Endothelial cell (in vitro differentiated cells): Measurements from ENCODE around the gene BANP. TPM values are rescaled to one million over a fixed set of nuclear protein-coding genes. Genes with fewer than 3 reads are reported as not detected.

Source experiments
- DNase-seq: peaks from one replicate; pipeline ENCODE4 v3.0.0; 2021; ENCODE audit warnings: low spot score
- H3K27ac Mint-ChIP-seq: one replicate; pipeline ENCODE4 v1.8.0; 2021; ENCODE audit warnings: mixed read lengths, inconsistent platforms; ENCODE audit not compliant: unreplicated experiment
- H3K27me3 Mint-ChIP-seq: one replicate; pipeline ENCODE4 v1.8.0; 2021; ENCODE audit warnings: mild to moderate bottlenecking, moderate library complexity, mixed read lengths, inconsistent platforms; ENCODE audit not compliant: unreplicated experiment
- H3K36me3 Mint-ChIP-seq: one replicate; pipeline ENCODE4 v1.8.0; 2021; ENCODE audit warnings: mild to moderate bottlenecking, low read depth, mixed read lengths, inconsistent platforms; ENCODE audit not compliant: unreplicated experiment
- H3K4me1 Mint-ChIP-seq: one replicate; pipeline ENCODE4 v1.8.0; 2021; ENCODE audit warnings: mild to moderate bottlenecking, mixed read lengths, inconsistent platforms; ENCODE audit not compliant: unreplicated experiment
- H3K4me3 Mint-ChIP-seq: one replicate; pipeline ENCODE4 v1.8.0; 2021; ENCODE audit warnings: mild to moderate bottlenecking, mixed read lengths, inconsistent platforms; ENCODE audit not compliant: unreplicated experiment
- H3K9me3 Mint-ChIP-seq: one replicate; pipeline ENCODE4 v1.8.0; 2021; ENCODE audit warnings: mixed read lengths, inconsistent platforms; ENCODE audit not compliant: unreplicated experiment
- CTCF ChIP-seq: fragments of 200-600 bp; sonication (generic); IDR thresholded peaks from one replicate; pipeline ENCODE4 v1.5.0; 2021; ENCODE audit warnings: antibody characterized with exemption; ENCODE audit not compliant: unreplicated experiment
- total RNA-seq: library from RNA; stranded (reverse); fragmentation: NEBNext Ultra II Directional; extraction: Animal tissue kit (Norgen Biotek cat#: 25700); gene quantifications from one replicate; pipeline ENCODE4 v1.2.1, GENCODE V29; 2021; ENCODE audit not compliant: unreplicated experiment

Gene BANP
- total RNA-seq, 1 donor from 2014 or later: 33.3 TPM

DNA sequence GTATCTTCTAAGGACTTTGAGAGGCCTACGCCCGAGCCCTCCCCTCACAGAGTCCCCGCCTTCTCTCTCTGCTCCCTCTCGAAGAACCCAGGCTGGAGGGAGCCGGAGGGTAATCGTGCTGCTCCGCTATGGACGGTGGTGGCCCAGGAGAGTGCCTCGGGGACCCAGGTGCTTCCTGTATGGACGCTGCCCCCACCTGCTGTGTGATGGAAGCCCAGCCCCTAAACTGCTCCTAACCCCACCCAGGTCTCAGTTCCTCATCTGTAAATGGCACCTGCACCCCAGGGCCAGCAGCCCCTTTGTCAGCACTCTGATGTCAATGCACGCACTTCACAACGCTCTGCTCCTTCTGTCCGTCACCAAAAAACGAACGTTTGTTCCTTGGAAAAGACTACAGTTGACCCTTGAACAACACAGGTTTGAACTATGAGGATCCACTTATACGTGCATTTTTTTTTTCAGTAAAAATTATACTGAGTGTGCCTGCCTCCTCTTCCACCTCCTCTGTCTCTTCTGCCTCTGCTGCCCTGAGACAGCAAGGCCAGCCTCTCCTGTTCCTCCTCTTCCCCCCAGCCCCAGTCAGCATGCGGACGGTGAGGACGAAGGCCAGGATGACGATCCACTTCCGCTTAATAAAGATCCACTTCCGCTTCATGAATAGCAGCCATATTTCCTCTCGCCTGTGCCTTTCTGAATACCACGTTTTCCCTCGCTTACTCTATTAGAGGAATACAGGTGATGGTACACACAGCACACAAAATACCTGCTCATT is 118.3 kb downstream of the BANP start:
- peaks cover 4% of the 10 kb centered on the region for H3K27me3 Mint-ChIP-seq
- peaks cover 4% of the 10 kb centered on the region for H3K36me3 Mint-ChIP-seq
- H3K27ac Mint-ChIP-seq: peak overlapping the region; percentile 11
- TF ChIP-seq CTCF: no peak
- no peaks in the 10 kb centered on the region for H3K4me1 Mint-ChIP-seq
- no peak overlapping the region for H3K4me3 Mint-ChIP-seq
- H3K9me3 Mint-ChIP-seq: no peaks in the 10 kb centered on the region
- DNase-seq: no peak

- DNase-seq: no peak
- no peaks in the 10 kb centered on the region for H3K9me3 Mint-ChIP-seq
- H3K4me3 Mint-ChIP-seq: no peak overlapping the region
- no peaks in the 10 kb centered on the region for H3K4me1 Mint-ChIP-seq
- no peak for TF ChIP-seq CTCF
- H3K36me3 Mint-ChIP-seq: peaks cover 4% of the 10 kb centered on the region
- H3K27me3 Mint-ChIP-seq: peaks cover 4% of the 10 kb centered on the region
- no peak overlapping the region for H3K27ac Mint-ChIP-seq
Observed at GRCh38 chr16:88070341-88070740, 119.1 kb downstream of the BANP start.

DNA sequence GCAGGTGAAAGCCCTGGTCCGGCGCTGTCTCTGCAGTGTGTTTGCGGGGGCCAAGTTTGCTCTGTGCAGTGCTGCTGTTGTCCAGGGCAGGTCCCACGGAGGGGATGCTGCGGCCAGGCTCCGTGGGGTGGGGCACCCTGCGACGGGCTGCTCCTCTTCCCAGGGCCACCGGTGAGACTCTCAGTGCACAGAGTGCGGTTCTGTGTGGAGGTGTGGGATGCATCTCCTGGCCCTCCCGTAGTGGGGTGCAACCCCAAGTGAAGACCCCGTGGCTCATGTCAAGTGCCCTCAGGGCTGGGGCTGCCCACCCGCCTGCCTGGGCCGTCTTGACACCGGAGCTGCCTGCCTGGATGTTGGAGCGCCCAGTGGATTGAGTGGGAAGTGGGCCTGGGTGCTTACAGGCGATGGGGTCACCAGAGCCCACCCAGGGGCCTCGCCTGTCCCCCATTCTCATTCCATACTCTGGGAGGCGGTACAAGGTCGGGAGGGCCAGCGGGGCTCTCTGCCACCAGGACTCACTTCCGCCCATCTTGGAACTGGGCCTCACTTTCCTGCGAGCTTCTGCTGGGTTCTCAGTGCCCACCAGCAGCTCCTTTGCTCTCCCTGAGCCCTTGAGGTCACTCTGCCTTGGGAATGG is 119.9 kb downstream of the BANP start:
- Mint-ChIP-seq H3K4me3 (no peak overlapping the region), H3K4me1 (no peaks in the 10 kb centered on the region), H3K9me3 (no peaks in the 10 kb centered on the region), H3K27me3 (peaks cover 4% of the 10 kb centered on the region), H3K27ac (no peak overlapping the region), H3K36me3 (peaks cover 4% of the 10 kb centered on the region)
- DNase-seq: no peak
- no peak for TF ChIP-seq CTCF

DNA sequence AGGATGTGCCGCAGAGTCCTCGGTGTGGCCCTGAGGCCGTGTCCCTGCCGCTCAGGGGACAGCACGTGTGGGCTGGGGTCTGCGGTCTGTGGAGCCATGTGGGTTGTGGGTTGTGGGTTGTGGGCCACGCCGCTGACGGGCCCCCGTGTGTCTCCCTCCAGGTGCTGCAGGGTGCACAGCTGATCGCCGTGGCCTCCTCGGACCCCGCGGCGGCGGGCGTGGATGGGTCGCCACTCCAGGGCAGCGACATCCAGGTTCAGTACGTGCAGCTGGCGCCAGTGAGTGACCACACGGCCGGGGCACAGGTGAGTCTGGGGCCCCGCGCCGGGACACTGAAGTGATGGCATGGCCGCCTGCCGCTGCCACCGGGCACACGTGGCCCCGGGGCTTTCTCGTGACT is 120.7 kb downstream of the BANP start:
- Mint-ChIP-seq H3K36me3 (peaks cover 4% of the 10 kb centered on the region), H3K27me3 (peaks cover 4% of the 10 kb centered on the region), H3K9me3 (no peaks in the 10 kb centered on the region), H3K27ac (no peak overlapping the region), H3K4me1 (no peaks in the 10 kb centered on the region), H3K4me3 (no peak overlapping the region)
- DNase-seq: no peak
- TF ChIP-seq CTCF: no peak

DNA sequence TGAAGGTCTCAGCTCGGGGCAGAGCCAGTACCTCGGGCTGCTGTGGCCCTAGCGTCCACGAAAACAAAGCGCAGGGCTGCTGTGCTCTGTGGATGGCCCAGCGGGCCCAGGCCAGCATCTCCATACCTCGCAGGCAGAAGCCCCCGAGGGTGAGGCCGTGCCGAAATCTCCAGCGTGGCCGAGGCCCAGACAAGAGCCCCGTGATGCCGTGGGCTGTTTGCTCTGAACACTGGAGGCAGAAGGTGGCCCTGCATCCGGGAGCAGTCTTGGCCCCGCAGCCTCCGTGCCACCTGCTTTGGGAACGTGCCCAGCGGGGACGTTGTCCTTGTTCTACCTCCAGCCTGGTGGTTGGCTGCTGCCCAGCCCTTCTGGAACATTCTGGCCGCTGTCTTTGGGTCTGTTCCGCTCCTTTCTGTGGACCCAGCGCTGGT is 121.4 kb downstream of the BANP start:
- Mint-ChIP-seq H3K4me3 (no peak overlapping the region), H3K27ac (no peak overlapping the region), H3K9me3 (no peaks in the 10 kb centered on the region), H3K4me1 (no peaks in the 10 kb centered on the region), H3K27me3 (peaks cover 4% of the 10 kb centered on the region), H3K36me3 (peaks cover 4% of the 10 kb centered on the region)
- no peak for TF ChIP-seq CTCF
- DNase-seq: no peak
